Neuron (in vitro differentiated cells): ENCODE results near the gene TP63.
"Not testable (repeated sequence)": the region's sequence is repeated elsewhere in the genome, so short reads cannot be mapped to it uniquely, and the experiment has no call there.

Experiments used
- H2AFZ ChIP-seq: one replicate; pipeline ENCODE4 v1.6.1; 2013; ENCODE audit warnings: low read depth, mild to moderate bottlenecking, inconsistent platforms, low read length, moderate library complexity
- H3K27me3 ChIP-seq: one replicate; pipeline ENCODE4 v1.6.1; 2013; ENCODE audit warnings: low read length; ENCODE audit not compliant: insufficient read depth
- H3K36me3 ChIP-seq: one replicate; pipeline ENCODE4 v1.6.1; 2013; ENCODE audit warnings: low read length; ENCODE audit not compliant: insufficient read depth
- H3K4me1 ChIP-seq: one replicate; pipeline ENCODE4 v1.6.1; 2013; ENCODE audit warnings: low read length; ENCODE audit not compliant: insufficient read depth
- H3K4me3 ChIP-seq: 2 replicates; pipeline ENCODE4 v1.5.1; 2013; ENCODE audit warnings: mild to moderate bottlenecking, low read length, moderate library complexity
- H3K9me3 ChIP-seq: one replicate; pipeline ENCODE4 v1.6.1; 2013; ENCODE audit warnings: low read length

Gene TP63

GRCh38 chr3:189632242-189632641 lies 1.1 kb downstream of the TP63 start:
- Histone ChIP-seq H3K36me3 (no peaks in the 10 kb centered on the region), H2AFZ (no peak overlapping the region), H3K27me3 (no peaks in the 10 kb centered on the region), H3K4me3 (no peak overlapping the region), H3K9me3 (no peaks in the 10 kb centered on the region), H3K4me1 (no peaks in the 10 kb centered on the region)

DNA sequence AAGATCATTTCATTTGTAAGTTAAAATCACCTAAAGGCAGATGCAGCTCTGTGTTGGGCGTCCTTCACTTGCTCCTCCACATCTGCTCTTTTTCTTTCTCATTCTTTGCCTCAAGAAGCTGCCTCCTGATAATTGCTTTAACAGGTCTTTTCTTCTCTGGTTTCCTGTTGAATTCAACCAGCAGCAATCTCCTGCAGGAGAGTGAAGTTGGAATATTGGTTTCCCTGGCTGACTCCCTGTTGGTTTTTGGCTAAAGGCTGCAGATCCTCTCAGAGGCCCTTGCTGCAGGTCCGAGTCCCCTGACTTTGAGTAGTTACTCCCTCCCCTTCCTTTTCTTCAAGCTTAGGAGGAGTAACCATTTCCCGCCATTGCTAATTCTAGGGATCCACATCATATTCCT lies 4.2 kb downstream of the TP63 start:
- no peak overlapping the region for H3K4me3 ChIP-seq
- no peaks in the 10 kb centered on the region for H3K27me3 ChIP-seq
- H2AFZ ChIP-seq, result no peak overlapping the region
- no peaks in the 10 kb centered on the region for H3K9me3 ChIP-seq
- no peaks in the 10 kb centered on the region for H3K4me1 ChIP-seq
- H3K36me3 ChIP-seq, result no peaks in the 10 kb centered on the region

GRCh38 chr3:189636048-189636447 lies 4.9 kb downstream of the TP63 start:
- no peaks in the 10 kb centered on the region for H3K4me1 ChIP-seq
- no peaks in the 10 kb centered on the region for H3K27me3 ChIP-seq
- no peak overlapping the region for H2AFZ ChIP-seq
- H3K9me3 ChIP-seq, result no peaks in the 10 kb centered on the region
- no peaks in the 10 kb centered on the region for H3K36me3 ChIP-seq
- H3K4me3 ChIP-seq, result no peak overlapping the region

GRCh38 chr3:189637750-189638149 lies 6.6 kb downstream of the TP63 start:
- Histone ChIP-seq H3K27me3 (no peaks in the 10 kb centered on the region), H3K36me3 (no peaks in the 10 kb centered on the region), H3K4me1 (no peaks in the 10 kb centered on the region), H3K4me3 (no peak overlapping the region), H2AFZ (no peak overlapping the region), H3K9me3 (no peaks in the 10 kb centered on the region)

DNA sequence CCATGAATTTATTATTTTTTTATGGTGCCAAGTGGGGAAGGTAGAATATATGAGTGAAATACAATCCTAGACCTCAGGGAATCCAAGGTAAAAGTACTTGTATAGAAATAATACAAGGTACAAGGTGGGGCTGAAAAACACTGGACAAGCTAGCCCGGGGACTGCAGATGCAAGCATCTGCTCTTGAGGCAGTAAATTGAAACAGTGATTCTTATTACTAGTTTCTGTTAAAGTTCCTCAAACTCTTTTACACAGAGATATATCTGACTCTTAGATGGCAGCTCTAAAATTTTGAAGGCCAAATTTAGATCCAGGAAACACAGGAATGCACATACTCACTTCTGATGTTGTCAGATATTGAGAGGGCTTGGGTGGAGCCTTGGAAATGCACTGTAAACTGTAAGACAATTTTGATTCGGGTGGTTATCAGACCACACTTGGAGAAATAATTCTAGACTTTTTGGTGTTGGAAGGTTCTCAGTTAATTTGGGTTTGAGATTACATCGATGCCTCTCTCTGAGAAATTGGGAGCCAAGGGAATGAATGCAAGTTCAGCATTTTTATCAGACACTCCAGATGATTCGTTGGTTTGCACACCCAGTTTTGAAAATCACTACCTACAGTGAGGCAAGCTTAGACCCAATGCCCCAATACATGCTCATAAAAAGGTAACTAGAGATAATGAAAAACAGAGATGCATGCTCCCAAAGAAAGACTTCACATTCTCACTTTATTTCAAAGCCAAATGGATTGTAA lies 7.3 kb downstream of the TP63 start:
- H3K4me1 ChIP-seq, result no peaks in the 10 kb centered on the region
- H3K4me3 ChIP-seq, result no peak overlapping the region
- no peaks in the 10 kb centered on the region for H3K27me3 ChIP-seq
- H2AFZ ChIP-seq, result no peak overlapping the region
- H3K9me3 ChIP-seq, result no peaks in the 10 kb centered on the region
- no peaks in the 10 kb centered on the region for H3K36me3 ChIP-seq

GRCh38 chr3:189641776-189642175 lies 10.6 kb downstream of the TP63 start:
- Histone ChIP-seq H2AFZ (no peak overlapping the region), H3K36me3 (no peaks in the 10 kb centered on the region), H3K27me3 (no peaks in the 10 kb centered on the region), H3K4me3 (no peak overlapping the region), H3K4me1 (no peaks in the 10 kb centered on the region), H3K9me3 (no peaks in the 10 kb centered on the region)

GRCh38 chr3:189646853-189647542 lies 15.8 kb downstream of the TP63 start:
- H3K27me3 ChIP-seq, result no peaks in the 10 kb centered on the region
- H3K4me3 ChIP-seq, result no peak overlapping the region
- H3K9me3 ChIP-seq, result no peaks in the 10 kb centered on the region
- H3K36me3 ChIP-seq, result no peaks in the 10 kb centered on the region
- H3K4me1 ChIP-seq, result no peaks in the 10 kb centered on the region
- H2AFZ ChIP-seq, result no peak overlapping the region

GRCh38 chr3:189652042-189652441 lies 20.9 kb downstream of the TP63 start:
- H3K36me3 ChIP-seq, result no peaks in the 10 kb centered on the region
- no peaks in the 10 kb centered on the region for H3K27me3 ChIP-seq
- H3K4me1 ChIP-seq, result no peaks in the 10 kb centered on the region
- H2AFZ ChIP-seq, result no peak overlapping the region
- no peaks in the 10 kb centered on the region for H3K9me3 ChIP-seq
- no peak overlapping the region for H3K4me3 ChIP-seq

GRCh38 chr3:189655617-189656016 lies 24.4 kb downstream of the TP63 start:
- H3K27me3 ChIP-seq, result no peaks in the 10 kb centered on the region
- H3K9me3 ChIP-seq, result no peaks in the 10 kb centered on the region

GRCh38 chr3:189659571-189659970 lies 28.4 kb downstream of the TP63 start:
- H3K4me1 ChIP-seq, result no peaks in the 10 kb centered on the region
- H3K36me3 ChIP-seq, result no peaks in the 10 kb centered on the region
- H3K9me3 ChIP-seq, result no peaks in the 10 kb centered on the region
- no peak overlapping the region for H2AFZ ChIP-seq
- no peaks in the 10 kb centered on the region for H3K27me3 ChIP-seq
- no peak overlapping the region for H3K4me3 ChIP-seq

More at GRCh38 chr3:189655617-189656016, 24.4 kb downstream of the TP63 start:
- no peak overlapping the region for H3K4me3 ChIP-seq
- no peaks in the 10 kb centered on the region for H3K4me1 ChIP-seq
- no peak overlapping the region for H2AFZ ChIP-seq
- H3K36me3 ChIP-seq, result no peaks in the 10 kb centered on the region

GRCh38 chr3:189664311-189664710 lies 33.1 kb downstream of the TP63 start:
- H3K4me3 ChIP-seq, result no peak overlapping the region

DNA sequence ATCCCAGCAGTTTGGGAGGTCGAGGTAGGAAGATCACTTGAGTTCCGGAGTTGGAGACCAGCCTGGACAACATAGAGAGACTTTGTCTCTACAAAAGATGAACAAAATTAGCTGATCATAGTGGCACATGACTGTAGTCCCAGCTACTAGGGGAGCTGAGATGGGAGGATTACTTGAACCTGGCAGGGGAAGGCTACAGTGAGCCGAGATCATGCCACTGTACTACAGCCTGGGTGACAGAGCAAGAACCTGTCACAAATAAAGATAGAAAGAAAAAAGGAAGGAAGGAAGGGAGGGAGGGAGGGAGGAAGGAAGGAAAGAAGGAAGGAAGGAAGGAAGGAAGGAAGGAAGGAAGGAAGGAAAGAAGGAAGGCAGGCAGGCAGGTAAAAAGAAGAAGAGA lies 41.2 kb downstream of the TP63 start:
- not testable (repeated sequence) for H2AFZ ChIP-seq, H3K27me3 ChIP-seq, H3K4me3 ChIP-seq, H3K9me3 ChIP-seq, H3K36me3 ChIP-seq, H3K4me1 ChIP-seq

More at GRCh38 chr3:189664311-189664710, 33.1 kb downstream of the TP63 start:
- H3K36me3 ChIP-seq, result no peaks in the 10 kb centered on the region
- no peaks in the 10 kb centered on the region for H3K4me1 ChIP-seq
- H3K27me3 ChIP-seq, result no peaks in the 10 kb centered on the region
- no peak overlapping the region for H2AFZ ChIP-seq
- H3K9me3 ChIP-seq, result no peaks in the 10 kb centered on the region

GRCh38 chr3:189673535-189673934 lies 42.3 kb downstream of the TP63 start:
- no peaks in the 10 kb centered on the region for H3K27me3 ChIP-seq
- no peaks in the 10 kb centered on the region for H3K36me3 ChIP-seq
- H3K4me1 ChIP-seq, result no peaks in the 10 kb centered on the region
- no peaks in the 10 kb centered on the region for H3K9me3 ChIP-seq
- H3K4me3 ChIP-seq, result no peak overlapping the region
- no peak overlapping the region for H2AFZ ChIP-seq
